ENCODE measurements around the gene BHLHE23. TPM values are rescaled to one million over a fixed set of nuclear protein-coding genes. Genes with fewer than 3 reads are reported as not detected.
"Not testable (repeated sequence)": the region's sequence is repeated elsewhere in the genome, so short reads cannot be mapped to it uniquely, and the experiment has no call there.

The BHLHE23 gene
- total RNA-seq, 1 donor from 2014 or later, result not detected

- Mint-ChIP-seq H3K27me3 (peaks cover 48% of the 10 kb centered on the region), H3K27ac (no peak overlapping the region), H3K36me3 (no peaks in the 10 kb centered on the region), H3K4me1 (ENCODE audit: unreplicated experiment) (peaks cover 5% of the 10 kb centered on the region), H3K4me3 (no peak overlapping the region), H3K9me3 (no peaks in the 10 kb centered on the region)
- no peak for TF ChIP-seq CTCF (conservative IDR thresholded peaks at IDR 0.05)
- DNase-seq (ENCODE audit: extremely low spot score, unreplicated experiment), result no peak
Measured at GRCh38 chr20:63041776-63042175, 35.0 kb upstream of the BHLHE23 start.

- Mint-ChIP-seq H3K9me3 (no peaks in the 10 kb centered on the region), H3K36me3 (no peaks in the 10 kb centered on the region), H3K27me3 (peaks cover 68% of the 10 kb centered on the region), H3K27ac (no peak overlapping the region), H3K4me3 (no peak overlapping the region), H3K4me1 (ENCODE audit: unreplicated experiment) (peaks cover 10% of the 10 kb centered on the region)
- TF ChIP-seq CTCF (conservative IDR thresholded peaks at IDR 0.05), result no peak
- DNase-seq (ENCODE audit: extremely low spot score, unreplicated experiment), result no peak
Measured at GRCh38 chr20:63037669-63038268, 31.0 kb upstream of the BHLHE23 start.

DNA sequence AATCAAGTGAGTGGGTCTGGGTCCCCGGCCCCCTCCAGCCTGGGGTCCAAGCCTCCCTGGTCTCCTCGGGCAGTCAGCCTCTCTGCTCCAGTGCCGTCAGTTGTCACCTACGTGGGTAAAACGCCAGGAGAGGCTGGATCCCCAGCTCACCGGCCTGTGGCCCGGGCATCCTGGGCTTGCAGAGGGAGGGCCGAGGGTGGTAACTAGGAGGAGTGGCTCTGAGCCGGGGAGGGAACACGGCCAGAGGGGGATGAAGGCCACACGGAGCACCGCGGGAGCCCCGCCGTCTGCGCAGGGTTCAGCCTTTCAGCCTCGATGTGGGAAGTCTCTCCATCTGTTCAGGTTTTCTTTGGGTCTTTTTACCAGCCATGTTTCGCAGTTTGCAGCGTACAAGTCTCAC, 29.5 kb upstream of the BHLHE23 start:
- DNase-seq (ENCODE audit: extremely low spot score, unreplicated experiment), result no peak
- Mint-ChIP-seq H3K27me3 (peaks cover 64% of the 10 kb centered on the region), H3K36me3 (no peaks in the 10 kb centered on the region), H3K9me3 (no peaks in the 10 kb centered on the region), H3K27ac (no peak overlapping the region), H3K4me1 (ENCODE audit: unreplicated experiment) (peaks cover 12% of the 10 kb centered on the region), H3K4me3 (no peak overlapping the region)
- no peak for TF ChIP-seq CTCF (conservative IDR thresholded peaks at IDR 0.05)

DNA sequence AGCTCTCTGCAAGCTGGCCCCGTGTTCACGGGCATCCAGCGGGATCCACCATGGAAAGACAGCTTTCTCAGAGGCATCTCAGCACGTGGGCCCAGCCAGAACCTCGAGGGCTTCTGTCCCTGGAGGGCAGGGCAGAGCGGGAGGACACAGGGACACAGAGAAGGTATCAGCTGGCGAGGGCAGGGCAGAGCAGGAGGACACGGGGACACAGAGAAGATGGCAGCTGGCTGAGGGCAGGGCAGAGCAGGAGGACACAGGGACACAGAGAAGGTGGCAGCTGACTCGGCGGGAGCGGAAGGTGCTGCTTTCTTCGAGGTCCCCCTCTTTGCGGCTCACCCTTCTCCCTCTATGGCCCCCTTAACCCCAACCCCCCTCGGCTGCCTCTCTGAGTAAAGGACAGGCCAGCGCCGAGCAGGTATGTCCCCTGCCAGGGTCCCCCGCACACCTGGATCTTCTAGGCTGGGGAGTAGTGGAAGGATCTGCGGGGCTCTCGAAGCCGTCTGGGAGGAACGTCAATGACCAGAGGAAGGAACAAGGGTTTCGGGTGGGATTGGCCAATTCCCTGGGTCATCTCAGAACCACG, 28.9 kb upstream of the BHLHE23 start:
- Mint-ChIP-seq H3K9me3 (no peaks in the 10 kb centered on the region), H3K4me3 (no peak overlapping the region), H3K36me3 (no peaks in the 10 kb centered on the region), H3K27ac (no peak overlapping the region), H3K27me3 (peaks cover 59% of the 10 kb centered on the region), H3K4me1 (ENCODE audit: unreplicated experiment) (peaks cover 12% of the 10 kb centered on the region)
- no peak for TF ChIP-seq CTCF (conservative IDR thresholded peaks at IDR 0.05)
- no peak for DNase-seq (ENCODE audit: extremely low spot score, unreplicated experiment)

DNA sequence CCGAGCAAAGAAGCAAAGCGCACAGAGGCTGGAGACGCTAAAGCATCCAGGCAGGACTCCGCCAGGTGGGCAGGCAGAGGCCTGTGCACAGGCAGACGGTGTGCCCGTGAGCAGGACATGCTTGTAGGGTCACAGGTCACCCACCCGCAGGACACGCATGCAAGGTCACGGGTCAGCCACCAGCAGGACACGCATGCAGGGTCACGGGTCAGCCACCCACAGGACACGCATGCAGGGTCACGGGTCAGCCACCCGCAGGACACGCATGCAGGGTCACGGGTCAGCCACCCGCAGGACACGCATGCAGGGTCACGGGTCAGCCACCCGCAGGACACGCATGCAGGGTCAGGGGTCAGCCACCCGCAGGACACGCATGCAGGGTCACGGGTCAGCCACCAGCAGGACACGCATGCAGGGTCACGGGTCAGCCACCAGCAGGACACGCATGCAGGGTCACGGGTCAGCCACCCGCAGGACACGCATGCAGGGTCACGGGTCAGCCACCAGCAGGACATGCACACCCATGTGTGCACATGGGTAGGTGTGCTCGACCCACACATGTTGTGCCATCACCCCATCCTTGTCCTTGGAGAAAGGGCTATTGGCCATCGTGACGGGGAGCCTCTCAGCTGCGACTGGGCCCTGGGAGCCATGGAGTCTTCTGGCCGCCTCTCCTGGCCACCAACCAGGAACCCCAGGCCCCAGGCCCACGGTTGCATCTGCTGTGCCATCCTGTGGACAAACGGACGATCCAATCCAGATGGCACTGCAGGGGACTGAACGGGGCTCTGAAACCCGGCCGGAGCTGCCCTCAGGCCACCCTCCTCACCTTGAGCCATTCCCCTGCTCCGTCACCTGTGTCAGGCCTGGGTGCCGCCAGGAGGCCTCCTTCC, 28.2 kb upstream of the BHLHE23 start:
- H3K27me3 Mint-ChIP-seq, result peaks cover 51% of the 10 kb centered on the region
- peaks cover 12% of the 10 kb centered on the region for H3K4me1 Mint-ChIP-seq (ENCODE audit: unreplicated experiment)
- H3K36me3 Mint-ChIP-seq; H3K4me3 Mint-ChIP-seq; DNase-seq (ENCODE audit: extremely low spot score, unreplicated experiment); H3K9me3 Mint-ChIP-seq; H3K27ac Mint-ChIP-seq: not testable (repeated sequence)
